Tibial nerve (tissue), 4 donors: Measurements from ENCODE around the gene CDKN1C. TPM values are rescaled to one million over a fixed set of nuclear protein-coding genes. Genes with fewer than 3 reads are reported as not detected.
A peak's percentile ranks its signal among the peaks of the same experiment; 100 is the strongest.

ENCODE experiments used
- DNase-seq, 2 donors: peaks; one replicate each; pipeline ENCODE4 v3.0.0-alpha.2; 2019; ENCODE audit warnings: low spot score in 2 of 2
- H3K27ac ChIP-seq, 4 donors: fragments of 200-600 bp; sonication (generic) in 3 of 4; one replicate each; pipeline ENCODE4 v1.5.1; 2017 to 2019; ENCODE audit warnings: mild to moderate bottlenecking in 1 of 4
- H3K27me3 ChIP-seq, 2 donors: fragments of 200-600 bp; sonication (generic) in 1 of 2; one replicate each; pipeline versions ENCODE4 v1.5.1 to v1.6.0; 2017 to 2019
- H3K36me3 ChIP-seq, 3 donors: fragments of 200-600 bp; sonication (generic); one replicate each; pipeline ENCODE4 v1.5.1; 2018 to 2019
- H3K4me1 ChIP-seq, 4 donors: fragments of 200-600 bp; sonication (generic) in 3 of 4; one replicate each; pipeline ENCODE4 v1.5.1; 2017 to 2019
- H3K4me3 ChIP-seq, 4 donors: fragments of 200-600 bp; sonication (generic) in 3 of 4; one replicate each; pipeline ENCODE4 v1.5.1; 2017 to 2019; ENCODE audit warnings: mild to moderate bottlenecking in 1 of 4, moderate library complexity in 1 of 4
- H3K9me3 ChIP-seq, 4 donors: fragments of 200-600 bp; sonication (generic) in 3 of 4; one replicate each; pipeline ENCODE4 v1.5.1; 2017 to 2019
- EP300 ChIP-seq, 2 donors: sonication (generic); formaldehyde crosslinking; IDR thresholded peaks; one replicate each; pipeline ENCODE4 v1.6.1; 2017; ENCODE audit warnings: antibody characterized with exemption in 2 of 2, mild to moderate bottlenecking in 1 of 2
- POLR2A ChIP-seq, 2 donors: fragments of 450-650 bp; IDR thresholded peaks; one replicate each; pipeline ENCODE4 v1.6.1; 2017; ENCODE audit warnings: antibody characterized with exemption in 2 of 2, mild to moderate bottlenecking in 2 of 2, moderate library complexity in 2 of 2
- WGBS, 2 donors: methylation state at CpG; one replicate each; pipeline ENCODE4 v1.1.5; 2018; 5-methylcytosine and 5-hydroxymethylcytosine counted together
- total RNA-seq, 4 donors: library from RNA; depleted of rRNA; stranded (reverse); fragments of >200 nt; gene quantifications; one replicate each; pipeline ENCODE4 v1.1.0, GENCODE V29; 2016
- TF ChIP-seq, protein P1 (sequence below), 5 experiments: fragments of 200-600 bp in 3 of 5; fragments of 450-650 bp in 2 of 5; sonication (generic) in 3 of 5; IDR thresholded peaks; one replicate each; pipeline ENCODE4 v1.5.1; 2016 to 2019; ENCODE audit warnings: antibody characterized with exemption in 5 of 5, mild to moderate bottlenecking in 3 of 5, moderate library complexity in 2 of 5

The CDKN1C gene
- total RNA-seq, 4 donors from 2014 or later = 128 to 330 (median 260) TPM

DNA sequence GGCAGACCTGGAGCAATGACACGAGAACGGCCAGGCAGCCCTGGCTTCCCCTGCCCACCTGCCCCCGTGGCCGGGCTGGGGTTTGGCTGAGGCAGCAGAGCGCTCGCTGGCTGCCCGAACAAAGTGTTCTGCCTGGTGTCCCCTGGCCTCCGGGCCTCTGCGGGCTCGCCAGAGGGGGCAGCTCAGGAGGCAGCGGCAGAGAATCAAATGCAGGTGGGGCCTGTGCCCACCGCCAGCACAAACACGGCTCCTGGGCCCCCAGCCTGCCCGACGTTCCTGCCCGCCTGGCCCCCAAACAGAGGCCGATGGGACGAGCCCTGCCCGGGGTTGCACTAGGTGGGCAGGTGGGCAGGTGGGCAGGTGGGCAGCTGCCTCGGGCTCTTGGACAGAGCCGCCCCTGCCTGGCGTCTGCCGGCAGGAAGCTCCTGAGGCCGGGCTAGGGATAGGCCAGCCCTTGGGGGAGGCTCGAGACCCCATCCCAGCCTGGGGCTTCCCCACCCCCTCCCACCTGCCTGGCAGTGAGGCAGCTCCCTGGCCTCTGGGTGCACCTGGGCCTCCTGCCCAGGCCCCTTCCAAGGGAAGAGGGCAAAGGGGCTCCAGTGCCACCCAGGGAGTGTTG, 46.8 kb downstream of the CDKN1C start:
- WGBS, 2 donors = 95 to 96% methylated on average over 10 to 17 of the region's 25 CpGs

DNA sequence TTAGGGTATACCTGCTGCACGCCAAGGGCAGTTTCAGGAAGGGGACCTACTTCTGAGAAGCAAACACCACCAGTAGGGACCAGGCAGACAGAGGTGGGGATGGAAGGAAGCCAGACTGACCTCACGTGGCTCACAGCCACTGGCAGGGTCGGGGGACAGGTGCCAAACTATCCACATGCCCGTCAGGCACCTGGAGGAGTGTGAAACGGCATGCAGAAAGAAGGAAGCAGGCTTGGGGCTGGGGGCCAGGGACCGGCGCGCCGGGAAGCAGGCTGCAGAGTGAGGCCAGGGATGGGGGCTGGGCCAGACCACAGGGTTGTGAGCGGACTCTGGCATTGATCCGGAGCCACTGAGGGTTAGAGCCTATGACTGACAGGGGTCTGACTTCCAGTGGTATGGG, 47.5 kb downstream of the CDKN1C start:
- no peak overlapping the region for H3K4me3 ChIP-seq
- H3K9me3 ChIP-seq = no peaks in the 10 kb centered on the region
- TF ChIP-seq, protein P1, sequence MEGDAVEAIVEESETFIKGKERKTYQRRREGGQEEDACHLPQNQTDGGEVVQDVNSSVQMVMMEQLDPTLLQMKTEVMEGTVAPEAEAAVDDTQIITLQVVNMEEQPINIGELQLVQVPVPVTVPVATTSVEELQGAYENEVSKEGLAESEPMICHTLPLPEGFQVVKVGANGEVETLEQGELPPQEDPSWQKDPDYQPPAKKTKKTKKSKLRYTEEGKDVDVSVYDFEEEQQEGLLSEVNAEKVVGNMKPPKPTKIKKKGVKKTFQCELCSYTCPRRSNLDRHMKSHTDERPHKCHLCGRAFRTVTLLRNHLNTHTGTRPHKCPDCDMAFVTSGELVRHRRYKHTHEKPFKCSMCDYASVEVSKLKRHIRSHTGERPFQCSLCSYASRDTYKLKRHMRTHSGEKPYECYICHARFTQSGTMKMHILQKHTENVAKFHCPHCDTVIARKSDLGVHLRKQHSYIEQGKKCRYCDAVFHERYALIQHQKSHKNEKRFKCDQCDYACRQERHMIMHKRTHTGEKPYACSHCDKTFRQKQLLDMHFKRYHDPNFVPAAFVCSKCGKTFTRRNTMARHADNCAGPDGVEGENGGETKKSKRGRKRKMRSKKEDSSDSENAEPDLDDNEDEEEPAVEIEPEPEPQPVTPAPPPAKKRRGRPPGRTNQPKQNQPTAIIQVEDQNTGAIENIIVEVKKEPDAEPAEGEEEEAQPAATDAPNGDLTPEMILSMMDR (IDR thresholded peaks at IDR 0.05) = no peak
- no peaks in the 10 kb centered on the region for H3K36me3 ChIP-seq
- no peak overlapping the region for H3K27ac ChIP-seq
- no peaks in the 10 kb centered on the region for H3K27me3 ChIP-seq
- peaks cover 0 to 16% (median 0%) of the 10 kb centered on the region in 4 donors for H3K4me1 ChIP-seq
- no peak for DNase-seq
- 73 to 84% methylated on average over 10 to 11 of the region's 11 CpGs for WGBS, 2 donors

More for the DNA sequence above, 46.8 kb downstream of the CDKN1C start:
- no peaks in the 10 kb centered on the region for H3K36me3 ChIP-seq
- TF ChIP-seq POLR2A (IDR thresholded peaks at IDR 0.05) = no peak
- no peak for TF ChIP-seq EP300 (IDR thresholded peaks at IDR 0.05)
- TF ChIP-seq, protein P1 (IDR thresholded peaks at IDR 0.05) = no peak
- DNase-seq = no peak
- H3K27me3 ChIP-seq = no peaks in the 10 kb centered on the region
- no peak overlapping the region for H3K4me3 ChIP-seq
- no peaks in the 10 kb centered on the region for H3K9me3 ChIP-seq
- no peak overlapping the region for H3K27ac ChIP-seq
- peaks cover 0 to 16% (median 0%) of the 10 kb centered on the region in 4 donors for H3K4me1 ChIP-seq

DNA sequence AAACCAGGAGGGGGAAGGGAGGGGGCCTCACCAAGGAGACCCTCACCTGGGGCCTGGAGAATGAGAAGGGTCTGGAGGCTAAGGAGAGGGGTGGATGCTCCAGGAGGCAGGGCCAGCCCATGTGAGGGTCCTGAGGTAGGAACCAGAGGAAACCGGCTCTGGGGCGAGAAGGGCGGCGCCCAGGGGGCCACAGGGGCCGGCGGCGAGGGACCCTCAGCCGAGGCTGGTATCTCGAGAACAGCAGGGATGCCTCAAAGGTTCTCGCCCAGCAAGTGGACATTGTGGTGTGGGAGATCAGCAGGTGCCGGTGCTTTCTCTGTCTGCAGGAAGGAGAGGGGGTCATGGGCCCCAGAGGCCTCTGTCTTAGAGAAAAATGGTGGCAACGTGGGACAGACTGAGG, 47.9 kb downstream of the CDKN1C start:
- Histone ChIP-seq H3K36me3 (no peaks in the 10 kb centered on the region), H3K4me1 (peaks cover 0 to 16% (median 0%) of the 10 kb centered on the region in 4 donors), H3K27me3 (no peaks in the 10 kb centered on the region), H3K27ac (no peak overlapping the region), H3K4me3 (no peak overlapping the region), H3K9me3 (no peaks in the 10 kb centered on the region)
- TF ChIP-seq POLR2A (IDR thresholded peaks at IDR 0.05) (no peak), EP300 (IDR thresholded peaks at IDR 0.05) (no peak)
- TF ChIP-seq, protein P1 (IDR thresholded peaks at IDR 0.05) = no peak
- DNase-seq = no peak
- 83 to 84% methylated on average over 12 of the region's 12 CpGs for WGBS, 2 donors

DNA sequence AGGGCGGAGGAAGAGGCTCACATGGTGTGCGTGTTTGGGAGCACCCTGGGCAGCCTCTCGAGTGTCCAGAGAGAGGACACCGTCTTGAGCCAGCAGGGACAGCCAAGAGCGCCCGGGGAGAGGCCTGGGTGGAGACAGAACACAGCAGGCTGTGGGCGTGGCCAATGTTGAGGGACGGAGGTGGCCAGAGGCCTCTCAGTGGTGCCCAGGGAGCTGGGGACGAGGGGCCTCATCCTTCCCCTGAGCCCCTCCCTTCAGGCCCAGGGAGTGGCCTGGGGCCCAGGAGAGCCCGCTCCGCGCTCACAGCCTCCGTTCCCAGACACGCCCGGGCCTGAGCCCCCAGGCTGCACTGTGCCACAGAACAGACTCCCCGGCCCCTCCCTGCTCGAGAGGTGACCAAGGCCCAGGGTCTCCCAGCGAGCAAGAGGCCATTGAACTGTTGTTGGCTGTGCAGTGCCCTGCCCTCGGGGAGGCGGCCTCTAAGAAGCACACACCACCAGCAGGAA, 48.4 kb downstream of the CDKN1C start:
- TF ChIP-seq EP300 (IDR thresholded peaks at IDR 0.05) = no peak
- TF ChIP-seq, protein P1 (IDR thresholded peaks at IDR 0.05) = peak; percentile 12 to 47 (median 42)
- peak overlapping the region in 1 of 4 donors; percentile 49 for H3K27ac ChIP-seq
- no peaks in the 10 kb centered on the region for H3K9me3 ChIP-seq
- peaks cover 0 to 16% (median 0%) of the 10 kb centered on the region in 4 donors for H3K4me1 ChIP-seq
- no peaks in the 10 kb centered on the region for H3K36me3 ChIP-seq
- 30 to 43% methylated on average over 15 to 16 of the region's 20 CpGs for WGBS, 2 donors
- peak; percentile 45 to 52 for DNase-seq
- no peaks in the 10 kb centered on the region for H3K27me3 ChIP-seq
- H3K4me3 ChIP-seq = no peak overlapping the region

DNA sequence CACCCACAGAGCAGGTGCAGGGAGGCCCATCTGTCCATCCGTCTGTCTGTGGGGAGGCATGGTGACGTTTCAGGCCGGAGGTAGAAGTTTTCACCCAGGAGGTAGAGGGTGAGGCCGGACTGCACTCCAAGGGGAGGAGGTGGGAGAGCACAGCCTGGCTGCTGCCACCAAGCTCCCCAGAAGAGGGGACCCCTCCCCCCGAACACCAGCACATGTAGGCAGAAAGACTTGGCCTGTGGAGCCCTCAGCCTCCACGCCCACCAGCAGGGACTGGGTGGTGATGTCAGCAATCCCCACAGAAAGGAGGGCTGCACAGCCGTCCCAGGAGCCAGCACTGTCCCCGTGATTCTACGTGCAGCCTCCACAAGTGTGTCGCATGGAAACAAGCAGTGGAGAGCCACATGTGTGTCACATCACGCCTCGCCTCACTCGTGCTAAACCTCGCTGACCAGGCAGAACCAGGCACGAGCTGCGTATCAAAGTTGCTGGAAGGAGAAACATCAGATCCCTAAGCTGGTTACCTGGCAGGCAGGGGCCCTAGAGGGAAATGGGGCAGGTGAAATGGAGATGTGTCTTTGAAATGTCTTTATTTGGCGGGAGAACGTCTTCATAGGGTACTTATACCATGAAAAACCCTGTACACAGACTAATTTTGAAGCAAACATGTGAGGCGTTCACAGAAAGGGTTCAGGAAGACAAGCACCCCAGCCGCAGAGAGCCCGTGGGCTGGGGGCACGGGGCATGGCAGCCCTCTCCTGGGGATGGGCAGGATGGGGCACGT, 49.1 kb downstream of the CDKN1C start:
- TF ChIP-seq POLR2A (IDR thresholded peaks at IDR 0.05) (no peak), EP300 (IDR thresholded peaks at IDR 0.05) (no peak)
- TF ChIP-seq, protein P1 (IDR thresholded peaks at IDR 0.05) = no peak
- Histone ChIP-seq H3K9me3 (no peaks in the 10 kb centered on the region), H3K27ac (peak overlapping the region in 1 of 4 donors; percentile 49), H3K36me3 (no peaks in the 10 kb centered on the region), H3K27me3 (no peaks in the 10 kb centered on the region), H3K4me3 (no peak overlapping the region), H3K4me1 (peaks cover 0 to 16% (median 0%) of the 10 kb centered on the region in 4 donors)
- no peak for DNase-seq
- 76 to 78% methylated on average over 19 to 23 of the region's 23 CpGs for WGBS, 2 donors
